AG09319 (cell line): ENCODE measurements around the gene QPCT.

Source experiments
- DNase-seq: peaks from one replicate; pipeline ENCODE4 v3.0.0-alpha.2; 2010; ENCODE audit warnings: low read depth; ENCODE audit errors: extremely low read depth
- TF ChIP-seq, protein P1 (sequence below): IDR thresholded peaks from 2 replicates; pipeline ENCODE4 v1.5.1; 2011; ENCODE audit warnings: low read depth, mild to moderate bottlenecking, inconsistent platforms, low read length, moderate library complexity

The QPCT gene

DNA sequence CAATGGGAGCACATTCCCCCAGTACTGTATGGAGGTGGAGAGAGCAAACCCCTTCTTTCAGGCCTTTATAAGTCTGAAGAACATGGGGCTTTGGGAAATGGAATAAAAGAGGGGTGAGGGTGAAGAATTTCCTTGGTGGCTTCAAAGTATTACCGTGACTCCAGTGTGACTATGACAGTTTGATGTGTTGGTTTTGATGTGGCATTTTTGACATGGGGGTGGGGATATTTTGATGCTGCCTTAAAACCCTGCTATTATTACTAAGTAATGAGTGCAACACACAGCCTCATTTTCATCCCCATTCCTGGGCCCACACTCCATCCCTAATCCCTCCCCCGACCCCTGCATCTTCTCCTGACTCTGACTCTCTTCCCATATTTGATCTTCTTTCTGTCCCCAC, 23.6 kb downstream of the QPCT start:
- TF ChIP-seq, protein P1, sequence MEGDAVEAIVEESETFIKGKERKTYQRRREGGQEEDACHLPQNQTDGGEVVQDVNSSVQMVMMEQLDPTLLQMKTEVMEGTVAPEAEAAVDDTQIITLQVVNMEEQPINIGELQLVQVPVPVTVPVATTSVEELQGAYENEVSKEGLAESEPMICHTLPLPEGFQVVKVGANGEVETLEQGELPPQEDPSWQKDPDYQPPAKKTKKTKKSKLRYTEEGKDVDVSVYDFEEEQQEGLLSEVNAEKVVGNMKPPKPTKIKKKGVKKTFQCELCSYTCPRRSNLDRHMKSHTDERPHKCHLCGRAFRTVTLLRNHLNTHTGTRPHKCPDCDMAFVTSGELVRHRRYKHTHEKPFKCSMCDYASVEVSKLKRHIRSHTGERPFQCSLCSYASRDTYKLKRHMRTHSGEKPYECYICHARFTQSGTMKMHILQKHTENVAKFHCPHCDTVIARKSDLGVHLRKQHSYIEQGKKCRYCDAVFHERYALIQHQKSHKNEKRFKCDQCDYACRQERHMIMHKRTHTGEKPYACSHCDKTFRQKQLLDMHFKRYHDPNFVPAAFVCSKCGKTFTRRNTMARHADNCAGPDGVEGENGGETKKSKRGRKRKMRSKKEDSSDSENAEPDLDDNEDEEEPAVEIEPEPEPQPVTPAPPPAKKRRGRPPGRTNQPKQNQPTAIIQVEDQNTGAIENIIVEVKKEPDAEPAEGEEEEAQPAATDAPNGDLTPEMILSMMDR: no peak
- DNase-seq: no peak

DNA sequence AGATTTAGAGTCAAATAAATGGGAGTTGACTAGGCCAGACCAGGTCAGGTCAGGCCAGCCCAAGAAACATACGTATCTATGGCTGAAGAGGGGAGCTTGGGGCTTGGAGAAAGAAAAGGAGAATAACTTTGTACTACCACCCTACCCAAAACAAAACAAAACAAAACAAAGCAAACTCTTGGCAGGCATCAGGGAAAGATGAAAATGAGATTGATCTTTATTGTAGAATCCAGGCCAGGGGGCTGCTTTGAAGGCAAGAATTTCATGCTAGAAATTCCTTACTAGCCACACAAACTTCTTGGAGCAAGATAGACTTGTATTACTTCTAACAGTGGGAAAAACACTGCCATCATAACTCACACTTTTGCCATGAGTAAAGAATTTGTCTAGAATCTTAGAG, 26.2 kb downstream of the QPCT start:
- DNase-seq: no peak
- TF ChIP-seq, protein P1: no peak

GRCh38 chr2:37372000-37372399, 27.6 kb downstream of the QPCT start:
- no peak for DNase-seq
- TF ChIP-seq, protein P1: no peak

DNA sequence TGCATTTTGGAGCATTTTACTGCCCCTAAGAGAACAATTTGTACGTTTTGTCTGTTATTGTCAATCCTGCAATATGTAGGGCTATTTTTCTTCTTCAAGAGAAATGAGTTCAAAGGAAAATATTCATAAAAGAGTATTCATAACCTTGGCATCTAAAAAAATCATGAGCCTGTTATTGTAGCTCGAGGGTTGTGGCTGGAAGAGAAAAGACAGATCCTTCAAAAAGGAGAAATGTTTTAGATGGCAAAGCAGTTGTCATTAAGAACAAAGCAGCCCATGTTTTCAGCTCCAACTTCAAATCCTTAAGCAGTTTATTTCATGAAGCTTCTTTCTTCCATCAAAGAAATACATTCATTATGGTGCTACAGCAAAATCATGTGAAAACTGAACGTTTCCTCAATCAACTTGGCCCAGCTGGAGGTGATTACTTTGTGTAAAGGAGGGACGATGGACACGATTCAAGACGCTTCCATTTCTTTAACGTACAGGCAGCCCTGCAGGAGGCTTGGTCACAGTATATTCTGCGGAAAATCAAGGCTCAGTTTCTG, 31.4 kb downstream of the QPCT start:
- TF ChIP-seq, protein P1: no peak
- no peak for DNase-seq

DNA sequence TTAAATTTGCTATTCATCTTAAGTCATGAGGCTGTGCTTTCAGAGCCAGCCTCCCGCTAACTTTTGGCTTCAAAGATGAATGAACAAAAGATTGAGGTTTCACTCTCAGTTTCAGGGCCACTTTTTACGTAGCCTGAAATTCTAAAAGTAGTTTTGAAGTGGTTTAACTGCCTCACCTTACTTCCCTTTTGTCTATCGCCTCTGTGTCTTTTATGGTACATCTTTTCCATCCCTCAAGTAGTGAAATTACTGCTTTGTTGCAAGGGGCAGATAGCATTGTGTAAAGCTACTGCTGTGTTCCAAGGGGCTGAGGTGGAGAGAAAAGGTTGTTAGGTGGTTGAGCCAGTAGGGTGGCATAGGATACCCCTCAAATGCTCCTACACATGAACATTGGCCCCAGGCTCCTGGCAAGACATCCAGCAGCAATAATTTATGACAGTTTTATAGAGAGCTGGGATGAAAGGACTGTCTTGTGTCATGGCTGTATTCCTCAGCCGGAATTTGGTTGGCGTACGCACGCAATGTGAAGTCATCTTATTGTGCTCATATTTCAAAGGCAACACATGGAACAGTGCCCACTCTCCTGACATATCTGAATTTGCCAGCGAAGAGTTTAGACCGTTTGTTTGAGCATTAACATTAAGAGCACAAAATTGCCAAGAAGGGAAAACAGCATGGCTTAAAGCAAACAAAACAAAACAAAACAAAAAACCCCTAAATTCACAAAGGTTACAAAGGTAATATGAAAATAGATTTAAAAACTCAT, 32.2 kb downstream of the QPCT start:
- TF ChIP-seq, protein P1: no peak
- peak; percentile 74 for DNase-seq

GRCh38 chr2:37377187-37377532, 32.7 kb downstream of the QPCT start:
- TF ChIP-seq, protein P1: no peak
- no peak for DNase-seq

DNA sequence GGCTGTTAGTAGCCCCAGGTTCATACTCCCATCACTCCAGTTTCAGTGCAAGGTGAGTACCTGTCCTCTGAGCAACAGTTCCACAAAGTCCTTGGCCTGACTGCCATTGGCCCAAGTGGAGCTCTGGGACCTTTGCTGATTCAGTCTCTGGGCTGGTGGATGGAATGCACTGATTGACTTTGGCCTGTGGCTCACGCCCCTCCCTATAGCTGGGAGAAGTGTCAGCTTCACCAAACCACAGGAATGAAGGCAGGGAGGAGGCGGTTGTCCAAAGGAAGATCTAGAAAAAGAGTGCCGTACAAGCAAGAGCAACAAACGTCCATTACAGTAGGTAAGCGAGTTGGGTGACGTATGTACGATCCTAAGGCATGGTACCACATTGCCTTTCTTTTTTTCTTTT, 34.0 kb downstream of the QPCT start:
- TF ChIP-seq, protein P1: no peak
- no peak for DNase-seq
